Kidney epithelial cell (primary cell): ENCODE measurements around the gene GABPB1. TPM values are rescaled to one million over a fixed set of nuclear protein-coding genes. Genes with fewer than 3 reads are reported as not detected.

Experiments used
- DNase-seq: peaks from one replicate; pipeline ENCODE4 v3.0.0-alpha.2; 2010; ENCODE audit warnings: low read depth
- H3K27me3 ChIP-seq: 2 replicates; pipeline ENCODE4 v1.6.0; 2011; ENCODE audit warnings: low read length; ENCODE audit not compliant: control insufficient read depth, insufficient read depth
- H3K36me3 ChIP-seq: 2 replicates; pipeline ENCODE4 v1.5.1; 2011; ENCODE audit warnings: low read length; ENCODE audit not compliant: control insufficient read depth, insufficient read depth
- H3K4me3 ChIP-seq: 2 replicates; pipeline ENCODE4 v1.5.1; 2011; ENCODE audit warnings: low read depth, mild to moderate bottlenecking, control low read depth, low read length
- CTCF ChIP-seq: IDR thresholded peaks from 2 replicates; pipeline ENCODE4 v1.5.1; 2011; ENCODE audit warnings: mild to moderate bottlenecking, moderate library complexity, low read length, control low read depth, inconsistent platforms; ENCODE audit not compliant: insufficient read depth, poor library complexity, severe bottlenecking
- total RNA-seq: library from RNA; depleted of rRNA; stranded (reverse); fragments of >200 nt; gene quantifications from 2 replicates; pipeline ENCODE4 v1.2.3, GENCODE V29; 2015

Gene GABPB1
- total RNA-seq, 1 donor from 2014 or later, result 44.2 TPM

- Histone ChIP-seq H3K36me3 (no peaks in the 10 kb centered on the region), H3K4me3 (no peak overlapping the region), H3K27me3 (no peaks in the 10 kb centered on the region)
- DNase-seq, result no peak
- no peak for TF ChIP-seq CTCF
Measured at GRCh38 chr15:50235794-50236193, 119.2 kb downstream of the GABPB1 start.

GRCh38 chr15:50234764-50235163 lies 120.2 kb downstream of the GABPB1 start:
- no peak for DNase-seq
- Histone ChIP-seq H3K4me3 (no peak overlapping the region), H3K36me3 (no peaks in the 10 kb centered on the region), H3K27me3 (no peaks in the 10 kb centered on the region)
- no peak for TF ChIP-seq CTCF

- Histone ChIP-seq H3K4me3 (no peak overlapping the region), H3K27me3 (no peaks in the 10 kb centered on the region), H3K36me3 (no peaks in the 10 kb centered on the region)
- no peak for TF ChIP-seq CTCF
- no peak for DNase-seq
Measured at GRCh38 chr15:50233192-50233736, 121.7 kb downstream of the GABPB1 start.

- Histone ChIP-seq H3K27me3 (no peaks in the 10 kb centered on the region), H3K36me3 (no peaks in the 10 kb centered on the region), H3K4me3 (no peak overlapping the region)
- DNase-seq, result no peak
- TF ChIP-seq CTCF, result no peak
Measured at GRCh38 chr15:50232791-50233190, 122.2 kb downstream of the GABPB1 start.

- H3K27me3 ChIP-seq, result no peaks in the 10 kb centered on the region
- no peak for DNase-seq
- TF ChIP-seq CTCF, result no peak
- no peaks in the 10 kb centered on the region for H3K36me3 ChIP-seq
- no peak overlapping the region for H3K4me3 ChIP-seq
Measured at GRCh38 chr15:50231761-50232160, 123.2 kb downstream of the GABPB1 start.

GRCh38 chr15:50229336-50229735 lies 125.7 kb downstream of the GABPB1 start:
- no peak for DNase-seq
- H3K27me3 ChIP-seq, result no peaks in the 10 kb centered on the region
- H3K36me3 ChIP-seq, result no peaks in the 10 kb centered on the region
- H3K4me3 ChIP-seq, result no peak overlapping the region
- TF ChIP-seq CTCF, result no peak
